AG08396 (cell line): ENCODE data around the gene CLIC6.
"Not testable (repeated sequence)": the region's sequence is repeated elsewhere in the genome, so short reads cannot be mapped to it uniquely, and the experiment has no call there.

Experiments used
- DNase-seq: peaks from one replicate; pipeline ENCODE4 v3.0.0; 2012; ENCODE audit warnings: low spot score, mixed read lengths

The CLIC6 gene

GRCh38 chr21:34693192-34693810 lies 24.5 kb downstream of the CLIC6 start:
- peak; percentile 62 for DNase-seq

- no peak for DNase-seq
Measured at GRCh38 chr21:34695434-34695833, 26.6 kb downstream of the CLIC6 start.

- no peak for DNase-seq
Measured at GRCh38 chr21:34696121-34696520, 27.3 kb downstream of the CLIC6 start.

GRCh38 chr21:34697826-34698225 lies 29.0 kb downstream of the CLIC6 start:
- DNase-seq, result no peak

GRCh38 chr21:34698270-34699015 lies 29.6 kb downstream of the CLIC6 start:
- DNase-seq, result no peak

GRCh38 chr21:34700605-34701004 lies 31.8 kb downstream of the CLIC6 start:
- no peak for DNase-seq

GRCh38 chr21:34701726-34702125 lies 32.9 kb downstream of the CLIC6 start:
- DNase-seq, result peak; percentile 28

GRCh38 chr21:34702341-34703170 lies 33.8 kb downstream of the CLIC6 start:
- peak; percentile 88 for DNase-seq

- no peak for DNase-seq
Measured at GRCh38 chr21:34703571-34703970, 34.8 kb downstream of the CLIC6 start.

GRCh38 chr21:34704119-34704518 lies 35.3 kb downstream of the CLIC6 start:
- DNase-seq, result no peak

GRCh38 chr21:34705011-34705410 lies 36.2 kb downstream of the CLIC6 start:
- no peak for DNase-seq

- no peak for DNase-seq
Measured at GRCh38 chr21:34706337-34706736, 37.5 kb downstream of the CLIC6 start.

GRCh38 chr21:34707876-34708325 lies 39.1 kb downstream of the CLIC6 start:
- DNase-seq, result no peak

GRCh38 chr21:34713621-34714020 lies 44.8 kb downstream of the CLIC6 start:
- no peak for DNase-seq

GRCh38 chr21:34715518-34715917 lies 46.7 kb downstream of the CLIC6 start:
- DNase-seq, result no peak

- no peak for DNase-seq
Measured at GRCh38 chr21:34715985-34716596, 47.3 kb downstream of the CLIC6 start.

- DNase-seq, result not testable (repeated sequence)
Measured at GRCh38 chr21:34718529-34718928, 49.7 kb downstream of the CLIC6 start.

- DNase-seq, result no peak
Measured at GRCh38 chr21:34722684-34723300, 54.0 kb downstream of the CLIC6 start.

GRCh38 chr21:34724131-34724856 lies 55.5 kb downstream of the CLIC6 start:
- no peak for DNase-seq

- DNase-seq, result no peak
Measured at GRCh38 chr21:34724857-34725195, 56.0 kb downstream of the CLIC6 start.

- no peak for DNase-seq
Measured at GRCh38 chr21:34726627-34727337, 58.0 kb downstream of the CLIC6 start.
